A673 (cell line): ENCODE measurements around the gene NFASC. TPM values are rescaled to one million over a fixed set of nuclear protein-coding genes. Genes with fewer than 3 reads are reported as not detected.

Source experiments
- BruUV-seq: library from RNA; stranded (reverse); fragments of 400-500 nt; replicated peaks from 2 replicates; lab custom pipeline; 2021; lab: Mats Ljungman, UMichigan
- CTCF ChIA-PET: fragments of 300-600 bp; sonication (Branson Sonifier 250); formaldehyde crosslinking; loops from one replicate; lab custom pipeline; 2022; ENCODE audit warnings: antibody characterized with exemption; lab: Charles Lee
- POLR2A ChIA-PET: fragments of 300-600 bp; sonication (Branson Sonifier 250); formaldehyde crosslinking; loops from one replicate; lab custom pipeline; 2022; ENCODE audit warnings: antibody characterized with exemption; ENCODE audit not compliant: low non-redundant PET; lab: Charles Lee
- DNase-seq: peaks from one replicate; pipeline ENCODE4 v3.0.0-alpha.2; 2015; ENCODE audit warnings: low spot score
- H3K27ac ChIP-seq: fragments of 200-600 bp; sonication (generic); 2 replicates; pipeline ENCODE4 v1.5.1; 2016; ENCODE audit warnings: mixed run types, low read depth, mild to moderate bottlenecking, mixed read lengths, antibody characterized with exemption, low read length; ENCODE audit not compliant: poor library complexity, severe bottlenecking
- H3K27me3 ChIP-seq: fragments of 200-600 bp; sonication (generic); replicated peaks from 2 replicates; pipeline ENCODE4 v1.6.1; 2017; ENCODE audit warnings: mixed run types, low read depth, mild to moderate bottlenecking, mixed read lengths, antibody characterized with exemption, low read length; ENCODE audit not compliant: insufficient read depth, poor library complexity
- H3K36me3 ChIP-seq: fragments of 200-600 bp; sonication (generic); 2 replicates; pipeline ENCODE4 v1.6.1; 2016; ENCODE audit warnings: mixed run types, mild to moderate bottlenecking, mixed read lengths, antibody characterized with exemption, low read length; ENCODE audit not compliant: insufficient read depth, poor library complexity, severe bottlenecking
- H3K4me1 ChIP-seq: fragments of 200-600 bp; sonication (generic); 2 replicates; pipeline ENCODE4 v1.6.1; 2017; ENCODE audit warnings: mixed run types, mild to moderate bottlenecking, mixed read lengths, antibody characterized with exemption, low read length; ENCODE audit not compliant: insufficient read depth, poor library complexity, severe bottlenecking
- H3K4me3 ChIP-seq: fragments of 200-600 bp; sonication (generic); 2 replicates; pipeline ENCODE4 v1.5.1; 2016; ENCODE audit warnings: low read depth, mixed run types, mild to moderate bottlenecking, mixed read lengths, low read length; ENCODE audit not compliant: poor library complexity, severe bottlenecking
- H3K9me3 ChIP-seq: fragments of 200-600 bp; sonication (generic); 2 replicates; pipeline ENCODE4 v1.6.1; 2016; ENCODE audit warnings: mixed run types, low read depth, mild to moderate bottlenecking, mixed read lengths, antibody characterized with exemption, low read length; ENCODE audit not compliant: poor library complexity, severe bottlenecking
- EZH2 ChIP-seq: fragments of 200-600 bp; sonication (generic); IDR thresholded peaks from 2 replicates; pipeline ENCODE4 v1.6.1; 2017; ENCODE audit warnings: borderline replicate concordance, low read depth, mild to moderate bottlenecking, mixed read lengths, antibody characterized with exemption, low read length; ENCODE audit not compliant: poor library complexity, severe bottlenecking
- intact Hi-C: fragments of 100-400 bp; cut with micrococcal nuclease; formaldehyde crosslinking; loops from one replicate; pipeline ENCODE4 v1.10.0; 2022; ENCODE audit not compliant: unreplicated experiment
- total RNA-seq: library from RNA; stranded (reverse); gene quantifications from 2 replicates; pipeline ENCODE4 v1.2.3, GENCODE V29; 2021
- TF ChIP-seq, protein P1 (sequence below): fragments of 300-800, 200-600 bp; sonication (generic); conservative IDR thresholded peaks from 2 replicates; pipeline ENCODE4 v1.5.1; 2017; ENCODE audit warnings: low read depth, mild to moderate bottlenecking, antibody characterized with exemption, low read length, moderate library complexity, mixed read lengths

Gene NFASC
- total RNA-seq, 1 experiment from 2014 or later = 0.24 TPM

DNA sequence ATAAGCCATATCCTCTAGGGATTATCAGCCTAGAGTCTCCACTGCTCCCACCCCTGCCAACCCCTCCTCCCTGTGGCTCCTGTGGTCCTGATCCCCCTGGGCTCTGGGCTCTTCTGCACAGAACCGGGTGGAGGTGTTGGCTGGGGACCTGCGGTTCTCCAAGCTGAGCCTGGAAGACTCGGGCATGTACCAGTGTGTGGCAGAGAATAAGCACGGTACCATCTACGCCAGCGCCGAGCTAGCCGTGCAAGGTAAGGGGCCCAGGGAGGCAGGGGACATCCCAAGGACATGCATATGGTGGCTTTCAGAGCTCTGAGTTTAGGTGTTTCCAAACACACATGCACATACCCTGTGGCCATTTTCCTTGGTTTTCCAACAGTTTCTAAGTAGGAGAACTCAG is 191.7 kb downstream of the NFASC start:
- no peaks in the 10 kb centered on the region for H3K36me3 ChIP-seq
- TF ChIP-seq, protein P1, sequence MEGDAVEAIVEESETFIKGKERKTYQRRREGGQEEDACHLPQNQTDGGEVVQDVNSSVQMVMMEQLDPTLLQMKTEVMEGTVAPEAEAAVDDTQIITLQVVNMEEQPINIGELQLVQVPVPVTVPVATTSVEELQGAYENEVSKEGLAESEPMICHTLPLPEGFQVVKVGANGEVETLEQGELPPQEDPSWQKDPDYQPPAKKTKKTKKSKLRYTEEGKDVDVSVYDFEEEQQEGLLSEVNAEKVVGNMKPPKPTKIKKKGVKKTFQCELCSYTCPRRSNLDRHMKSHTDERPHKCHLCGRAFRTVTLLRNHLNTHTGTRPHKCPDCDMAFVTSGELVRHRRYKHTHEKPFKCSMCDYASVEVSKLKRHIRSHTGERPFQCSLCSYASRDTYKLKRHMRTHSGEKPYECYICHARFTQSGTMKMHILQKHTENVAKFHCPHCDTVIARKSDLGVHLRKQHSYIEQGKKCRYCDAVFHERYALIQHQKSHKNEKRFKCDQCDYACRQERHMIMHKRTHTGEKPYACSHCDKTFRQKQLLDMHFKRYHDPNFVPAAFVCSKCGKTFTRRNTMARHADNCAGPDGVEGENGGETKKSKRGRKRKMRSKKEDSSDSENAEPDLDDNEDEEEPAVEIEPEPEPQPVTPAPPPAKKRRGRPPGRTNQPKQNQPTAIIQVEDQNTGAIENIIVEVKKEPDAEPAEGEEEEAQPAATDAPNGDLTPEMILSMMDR = no peak
- no peak for TF ChIP-seq EZH2
- intact Hi-C loops = loop anchor here (5.0 kb wide), 1 partner anchor 195 kb away; no protein-coding TSS in a partner anchor
- no peak for DNase-seq
- H3K9me3 ChIP-seq = no peaks in the 10 kb centered on the region
- no TSS peak for BruUV-seq
- no peaks in the 10 kb centered on the region for H3K27me3 ChIP-seq
- H3K27ac ChIP-seq = no peak overlapping the region
- H3K4me1 ChIP-seq = no peaks in the 10 kb centered on the region
- H3K4me3 ChIP-seq = no peak overlapping the region
- ChIA-PET POLR2A (no interaction called here), CTCF (interaction anchor here (0.5 to 2.9 kb wide), 6 partner anchors 70 to 496 kb away, joined by 3 to 58 read pairs (median 10); no protein-coding TSS in a partner anchor)

DNA sequence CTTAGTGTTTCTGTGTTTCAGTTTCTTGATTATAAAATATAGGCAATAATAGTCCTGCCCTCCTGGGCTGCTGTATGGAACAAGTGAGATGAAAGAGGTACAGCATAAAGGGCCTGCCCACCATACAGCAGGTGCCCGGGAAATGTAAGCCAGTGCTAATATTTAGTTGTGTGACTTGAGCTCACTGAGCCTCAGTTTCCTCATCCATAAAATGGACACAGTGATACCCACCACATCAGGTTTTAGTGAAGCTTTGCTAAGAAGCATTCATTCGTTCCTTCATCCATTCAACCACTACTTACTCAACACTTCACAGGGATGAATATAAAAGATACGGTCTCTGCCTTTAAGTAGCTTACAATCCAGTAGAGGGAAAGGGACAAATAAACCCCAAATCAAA is 192.2 kb downstream of the NFASC start:
- no peak for DNase-seq
- no peaks in the 10 kb centered on the region for H3K36me3 ChIP-seq
- no peak for TF ChIP-seq EZH2
- no peaks in the 10 kb centered on the region for H3K9me3 ChIP-seq
- no TSS peak for BruUV-seq
- no peaks in the 10 kb centered on the region for H3K4me1 ChIP-seq
- intact Hi-C loops = loop anchor here (5.0 kb wide), 1 partner anchor 194 kb away; no protein-coding TSS in a partner anchor
- H3K27ac ChIP-seq = no peak overlapping the region
- ChIA-PET POLR2A (no interaction called here), CTCF (interaction anchor here (0.5 to 2.9 kb wide), 3 partner anchors 70 to 496 kb away, joined by 4 to 58 read pairs (median 14); no protein-coding TSS in a partner anchor)
- no peaks in the 10 kb centered on the region for H3K27me3 ChIP-seq
- no peak overlapping the region for H3K4me3 ChIP-seq

DNA sequence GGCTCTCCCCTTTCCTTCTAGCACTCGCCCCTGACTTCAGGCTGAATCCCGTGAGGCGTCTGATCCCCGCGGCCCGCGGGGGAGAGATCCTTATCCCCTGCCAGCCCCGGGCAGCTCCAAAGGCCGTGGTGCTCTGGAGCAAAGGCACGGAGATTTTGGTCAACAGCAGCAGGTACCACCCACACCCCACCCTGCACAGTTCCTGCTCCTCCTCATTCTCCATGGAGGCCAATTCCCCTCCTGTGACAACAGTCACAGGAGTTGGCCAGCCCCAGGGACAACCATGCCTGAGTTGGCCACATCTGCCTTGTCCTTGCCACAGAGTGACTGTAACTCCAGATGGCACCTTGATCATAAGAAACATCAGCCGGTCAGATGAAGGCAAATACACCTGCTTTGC is 193.6 kb downstream of the NFASC start:
- Histone ChIP-seq H3K27me3 (no peaks in the 10 kb centered on the region), H3K9me3 (no peaks in the 10 kb centered on the region), H3K4me1 (peaks cover 5% of the 10 kb centered on the region), H3K4me3 (no peak overlapping the region), H3K36me3 (no peaks in the 10 kb centered on the region), H3K27ac (no peak overlapping the region)
- no peak for DNase-seq
- ChIA-PET POLR2A (no interaction called here), CTCF (no interaction called here)
- no TSS peak for BruUV-seq
- TF ChIP-seq, protein P1 = no peak
- TF ChIP-seq EZH2 = no peak
- intact Hi-C loops = loop anchor here (5.0 kb wide), 1 partner anchor 193 kb away; no protein-coding TSS in a partner anchor
